Hepatocyte (in vitro differentiated cells): ENCODE data around the gene GASK1A.

Experiments
- EZH2phosphoT487 ChIP-seq: fragments of 200-600 bp; sonication (generic); IDR thresholded peaks from one replicate; pipeline ENCODE4 v1.6.1; 2018; ENCODE audit warnings: antibody characterized with exemption, mild to moderate bottlenecking, low read depth, moderate library complexity; ENCODE audit not compliant: unreplicated experiment, severe bottlenecking
- TF ChIP-seq, protein P1 (sequence below): fragments of 200-600 bp; sonication (generic); IDR thresholded peaks from 2 replicates; pipeline ENCODE4 v1.5.1; 2016; ENCODE audit warnings: antibody characterized with exemption, mild to moderate bottlenecking; ENCODE audit not compliant: poor library complexity

DNA sequence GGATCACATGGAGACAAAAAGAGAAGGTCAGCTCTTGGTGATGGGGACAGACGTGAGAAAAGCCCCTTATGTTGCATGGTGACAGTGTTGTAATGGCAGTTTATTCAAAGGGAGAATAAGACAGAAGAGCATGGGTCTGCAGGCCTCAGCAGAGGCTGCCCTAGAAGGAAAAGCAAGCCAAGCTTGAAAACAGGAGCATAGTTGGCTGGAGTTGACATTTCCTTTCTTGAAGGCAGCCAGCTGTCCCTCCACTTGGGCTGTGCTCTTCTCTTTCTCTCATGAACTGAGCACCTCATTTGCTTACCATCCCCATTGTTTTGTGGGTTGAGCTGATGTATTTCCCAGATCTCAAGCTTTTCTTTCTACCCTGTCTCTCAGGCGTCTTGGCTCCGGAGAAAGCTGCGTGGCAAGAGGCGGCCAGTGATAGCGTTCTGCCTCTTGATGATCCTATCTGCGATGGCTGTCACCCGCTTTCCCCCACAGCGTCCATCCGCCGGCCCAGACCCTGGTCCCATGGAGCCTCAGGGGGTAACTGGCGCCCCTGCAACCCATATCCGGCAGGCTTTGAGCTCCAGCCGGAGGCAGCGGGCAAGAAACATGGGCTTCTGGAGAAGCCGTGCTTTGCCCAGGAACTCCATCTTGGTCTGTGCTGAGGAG is 52.9 kb downstream of the GASK1A start:
- TF ChIP-seq, protein P1, sequence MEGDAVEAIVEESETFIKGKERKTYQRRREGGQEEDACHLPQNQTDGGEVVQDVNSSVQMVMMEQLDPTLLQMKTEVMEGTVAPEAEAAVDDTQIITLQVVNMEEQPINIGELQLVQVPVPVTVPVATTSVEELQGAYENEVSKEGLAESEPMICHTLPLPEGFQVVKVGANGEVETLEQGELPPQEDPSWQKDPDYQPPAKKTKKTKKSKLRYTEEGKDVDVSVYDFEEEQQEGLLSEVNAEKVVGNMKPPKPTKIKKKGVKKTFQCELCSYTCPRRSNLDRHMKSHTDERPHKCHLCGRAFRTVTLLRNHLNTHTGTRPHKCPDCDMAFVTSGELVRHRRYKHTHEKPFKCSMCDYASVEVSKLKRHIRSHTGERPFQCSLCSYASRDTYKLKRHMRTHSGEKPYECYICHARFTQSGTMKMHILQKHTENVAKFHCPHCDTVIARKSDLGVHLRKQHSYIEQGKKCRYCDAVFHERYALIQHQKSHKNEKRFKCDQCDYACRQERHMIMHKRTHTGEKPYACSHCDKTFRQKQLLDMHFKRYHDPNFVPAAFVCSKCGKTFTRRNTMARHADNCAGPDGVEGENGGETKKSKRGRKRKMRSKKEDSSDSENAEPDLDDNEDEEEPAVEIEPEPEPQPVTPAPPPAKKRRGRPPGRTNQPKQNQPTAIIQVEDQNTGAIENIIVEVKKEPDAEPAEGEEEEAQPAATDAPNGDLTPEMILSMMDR: no peak
- no peak for TF ChIP-seq EZH2phosphoT487
